ENCODE measurements around the gene CRYBB1.

GRCh38 chr22:26610996-26611395 lies 6.8 kb downstream of the CRYBB1 start:
- TF ChIP-seq CTCF (IDR thresholded peaks at IDR 0.05) (no peak), NFIC (IDR thresholded peaks at IDR 0.05; ENCODE audit: borderline replicate concordance) (no peak), RAD21 (IDR thresholded peaks at IDR 0.05; ENCODE audit: low read length) (no peak), YY1 (IDR thresholded peaks at IDR 0.05; ENCODE audit: low read depth) (no peak), MXI1 (IDR thresholded peaks at IDR 0.05; ENCODE audit: low read depth, low read length) (no peak), REST (IDR thresholded peaks at IDR 0.05; ENCODE audit: low read depth, low read length) (no peak), ZBTB33 (IDR thresholded peaks at IDR 0.05; ENCODE audit: borderline replicate concordance, low read depth) (no peak), PBX3 (IDR thresholded peaks at IDR 0.05) (no peak), TAF1 (IDR thresholded peaks at IDR 0.05; ENCODE audit: borderline replicate concordance, low read depth, low read length) (no peak), EZH2phosphoT487 (IDR thresholded peaks at IDR 0.05; ENCODE audit: borderline replicate concordance, low read depth) (no peak), FOXJ3 (CRISPR knock-in tag; IDR thresholded peaks at IDR 0.05) (no peak), RCOR1 (IDR thresholded peaks at IDR 0.05; ENCODE audit: low read length) (no peak), POLR2AphosphoS5 (IDR thresholded peaks at IDR 0.05; ENCODE audit: low read depth, low read length) (no peak), JUND (IDR thresholded peaks at IDR 0.05) (no peak)
